Hypothalamus (tissue), 51 donors: ENCODE data around the gene MAGI2.

ENCODE experiments used
- DNase-seq, 51 donors: peaks; one replicate each; lab custom pipeline; 2025; lab: John Stamatoyannopoulos, UW

MAGI2 gene

GRCh38 chr7:79381921-79382320, 71.5 kb downstream of the MAGI2 start:
- no peak for DNase-seq

- no peak for DNase-seq
These were observed 76.4 kb downstream of the MAGI2 start for GRCh38 chr7:79377097-79377496.

- no peak for DNase-seq
These were observed 77.0 kb downstream of the MAGI2 start for GRCh38 chr7:79376299-79377025.

- no peak for DNase-seq
These were observed 92.3 kb downstream of the MAGI2 start for GRCh38 chr7:79361214-79361613.

DNA sequence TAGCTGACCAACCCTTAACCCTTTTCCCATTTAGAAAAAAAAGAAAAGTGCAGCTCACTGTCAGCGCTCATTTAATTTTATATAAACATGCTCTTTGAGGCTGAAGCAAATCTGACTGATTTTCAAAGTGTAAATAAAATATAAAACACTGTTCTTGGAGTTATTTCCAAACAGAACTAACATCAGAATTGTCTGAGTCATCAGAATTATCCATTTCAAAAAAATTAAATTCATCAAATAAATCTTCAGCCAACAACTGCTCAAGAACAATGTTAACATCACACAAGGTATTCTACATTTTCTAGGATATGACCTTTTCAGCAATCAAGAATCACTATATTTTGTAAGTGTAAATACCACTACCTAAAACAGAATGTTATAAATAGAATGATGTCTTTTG, 93.6 kb downstream of the MAGI2 start:
- no peak for DNase-seq

- no peak for DNase-seq
These were observed 96.4 kb downstream of the MAGI2 start for GRCh38 chr7:79357101-79357500.

DNA sequence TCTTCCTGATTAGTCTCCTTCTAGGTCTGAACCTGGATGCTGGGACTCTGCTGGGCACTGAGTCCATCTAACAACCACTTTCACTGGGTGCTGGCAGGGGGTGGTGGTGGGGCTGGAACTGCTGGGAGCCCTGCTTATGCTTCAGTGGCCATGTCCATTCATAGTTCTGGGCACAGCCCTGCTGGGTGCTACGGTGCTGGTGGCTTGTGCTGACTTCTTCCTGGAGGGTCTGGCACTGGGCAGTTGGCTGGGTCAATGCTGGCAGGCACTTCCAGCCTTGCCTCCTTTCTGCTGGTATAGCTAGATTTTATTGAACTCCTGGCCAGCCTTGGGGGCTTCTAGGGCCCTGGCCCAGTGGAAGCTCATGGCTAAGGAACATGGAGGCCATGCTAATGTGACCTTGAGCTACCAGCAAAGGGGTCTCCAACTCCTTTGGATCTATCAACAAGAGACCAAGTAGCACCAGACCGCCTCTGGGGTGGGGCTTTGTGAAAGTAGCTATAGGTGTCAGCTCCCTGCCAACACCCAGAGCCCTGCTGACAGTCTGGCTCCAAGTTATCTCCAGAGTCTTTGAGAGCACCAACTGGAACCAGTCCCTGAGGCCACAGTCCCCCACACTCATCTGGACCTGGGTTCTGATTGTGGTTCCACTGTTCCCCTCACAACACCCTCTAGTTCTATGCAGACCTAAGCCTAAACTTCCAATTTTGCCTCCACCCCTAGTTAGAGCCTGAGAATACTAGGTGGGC, 99.6 kb downstream of the MAGI2 start:
- DNase-seq = no peak

GRCh38 chr7:79352323-79352722, 101.1 kb downstream of the MAGI2 start:
- peak in 1 of 51 donors; percentile 1 for DNase-seq

DNA sequence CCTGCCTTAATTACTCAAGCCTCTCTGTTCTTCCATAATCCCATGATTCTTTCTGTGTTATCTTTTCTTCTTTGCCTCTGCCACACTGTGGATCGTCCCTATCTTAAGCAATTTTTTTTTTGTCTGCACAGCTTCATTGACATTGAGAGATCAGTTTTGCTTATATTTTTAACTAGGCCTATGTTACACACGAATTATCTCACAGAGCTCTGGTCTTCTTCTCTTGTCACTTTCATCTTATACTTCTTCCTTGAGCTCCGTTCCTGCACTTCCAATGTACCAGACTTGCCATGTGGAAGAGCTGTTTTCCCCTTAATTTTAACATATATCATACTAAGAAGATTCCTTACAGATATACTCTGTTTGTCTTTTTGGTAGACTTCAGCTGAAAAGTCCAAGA, 106.1 kb downstream of the MAGI2 start:
- no peak for DNase-seq

DNA sequence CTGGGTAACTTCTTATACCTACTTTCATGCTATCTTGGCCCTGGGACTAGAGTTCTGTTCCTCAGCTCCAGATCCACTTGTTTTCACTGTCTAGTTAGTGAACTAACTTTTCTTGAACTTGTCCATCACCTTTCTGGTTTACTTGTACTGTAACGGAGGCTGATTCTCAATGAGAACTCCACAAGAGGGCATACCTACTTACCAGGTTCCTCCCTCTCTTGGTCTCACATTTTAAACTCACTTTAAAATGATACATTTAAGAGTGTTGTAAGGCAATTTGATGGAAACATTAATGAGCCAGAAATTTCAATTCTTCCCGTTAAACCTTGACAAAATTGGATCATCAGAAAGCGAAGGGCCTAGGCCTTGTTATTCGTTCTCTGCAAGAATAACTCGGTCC, 111.6 kb downstream of the MAGI2 start:
- no peak for DNase-seq

DNA sequence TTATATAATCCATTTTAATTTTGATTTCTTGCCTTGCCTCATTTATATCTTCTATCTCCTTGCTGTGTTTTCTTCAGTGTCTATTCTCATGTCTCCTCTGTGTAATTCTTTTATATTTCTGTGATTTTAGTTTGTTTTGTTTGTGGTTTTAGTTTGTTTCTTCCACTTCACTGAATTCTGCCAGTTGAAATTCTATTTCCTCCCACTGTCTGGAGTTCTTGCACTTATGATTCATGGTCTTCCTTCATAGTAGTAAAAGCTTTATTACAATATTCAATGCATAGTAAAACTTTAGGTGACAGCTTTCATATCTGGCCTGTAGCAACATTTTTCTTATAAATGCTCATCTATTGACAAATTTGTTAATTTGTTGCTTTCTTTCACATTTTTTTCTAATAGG, 113.3 kb downstream of the MAGI2 start:
- DNase-seq = no peak

- no peak for DNase-seq
These were observed 114.1 kb downstream of the MAGI2 start for GRCh38 chr7:79339208-79339925.

DNA sequence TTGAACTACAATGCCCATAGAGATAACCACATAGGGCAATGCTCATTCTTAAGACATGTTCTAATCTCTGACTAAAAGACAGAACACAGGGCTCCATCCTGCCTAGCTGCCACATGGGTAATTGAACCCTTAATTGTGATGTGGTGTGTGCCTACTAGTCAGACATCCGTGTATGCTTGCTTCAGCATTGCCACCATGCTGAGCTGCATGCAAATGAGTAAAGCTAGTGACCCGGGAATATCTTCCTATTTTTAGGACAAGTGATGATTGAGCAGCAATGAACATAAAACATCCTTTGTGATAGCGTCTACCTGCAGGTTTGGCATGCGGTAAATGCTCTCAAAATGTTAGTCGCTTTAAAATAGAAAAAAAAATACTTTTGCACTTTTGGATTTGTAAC, 115.8 kb downstream of the MAGI2 start:
- peak in 8 of 51 donors; percentile 1 to 65 (median 15) for DNase-seq

DNA sequence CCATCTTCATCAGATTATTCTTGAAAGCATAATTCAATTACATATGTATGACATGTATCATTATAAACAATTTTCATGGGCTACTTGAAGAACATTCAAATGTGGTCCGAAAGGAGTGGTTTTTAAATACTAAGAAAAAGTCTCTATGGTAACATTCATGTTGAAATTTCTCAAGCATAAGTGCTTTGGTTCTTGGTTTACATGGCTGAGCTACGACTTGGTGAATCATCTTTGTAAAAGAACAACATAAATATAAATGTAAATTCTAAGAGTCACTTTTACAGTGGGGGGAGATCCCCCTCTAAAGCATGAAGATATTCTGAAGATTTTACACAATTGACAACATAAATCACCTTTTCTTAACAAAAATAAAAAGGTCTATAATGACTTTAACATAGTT, 118.6 kb downstream of the MAGI2 start:
- DNase-seq = no peak

GRCh38 chr7:79334334-79334733, 119.1 kb downstream of the MAGI2 start:
- DNase-seq = no peak

DNA sequence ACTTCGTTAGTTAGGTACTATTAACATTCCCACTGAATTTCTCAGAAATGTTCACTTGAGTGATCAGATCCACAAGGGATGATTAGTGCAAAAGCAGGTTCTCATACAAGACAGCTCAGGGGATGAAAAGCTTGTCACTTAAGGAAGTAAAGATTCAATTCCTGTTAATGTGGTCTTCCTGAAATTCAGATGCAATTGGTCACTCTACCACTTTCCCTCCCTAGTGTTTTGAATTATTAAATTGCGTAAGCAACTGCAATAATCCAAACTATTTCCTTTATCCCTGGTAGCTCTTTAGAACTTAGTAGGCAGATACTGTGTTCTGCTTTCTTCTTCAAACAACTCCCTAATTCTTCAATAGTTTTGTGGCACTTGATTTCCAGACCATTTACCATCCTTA, 121.4 kb downstream of the MAGI2 start:
- DNase-seq = no peak

DNA sequence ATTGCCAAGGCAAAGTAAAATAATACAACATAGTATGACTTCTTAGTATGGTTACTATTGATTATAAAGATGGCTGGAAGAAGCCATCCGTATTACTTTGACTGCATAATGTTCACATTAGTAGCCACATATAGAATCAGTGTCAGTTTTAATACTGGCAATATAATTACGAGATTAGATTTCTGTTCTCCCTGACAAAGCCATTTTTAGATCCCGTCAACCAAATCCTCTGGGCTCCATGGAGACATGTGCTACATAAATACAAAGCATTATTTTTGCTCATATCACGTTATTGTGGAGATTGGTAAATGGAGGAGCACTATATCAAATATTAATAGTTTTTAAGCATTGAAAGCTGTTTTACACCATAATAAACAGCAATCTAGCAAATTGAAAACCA, 124.0 kb downstream of the MAGI2 start:
- DNase-seq = no peak

DNA sequence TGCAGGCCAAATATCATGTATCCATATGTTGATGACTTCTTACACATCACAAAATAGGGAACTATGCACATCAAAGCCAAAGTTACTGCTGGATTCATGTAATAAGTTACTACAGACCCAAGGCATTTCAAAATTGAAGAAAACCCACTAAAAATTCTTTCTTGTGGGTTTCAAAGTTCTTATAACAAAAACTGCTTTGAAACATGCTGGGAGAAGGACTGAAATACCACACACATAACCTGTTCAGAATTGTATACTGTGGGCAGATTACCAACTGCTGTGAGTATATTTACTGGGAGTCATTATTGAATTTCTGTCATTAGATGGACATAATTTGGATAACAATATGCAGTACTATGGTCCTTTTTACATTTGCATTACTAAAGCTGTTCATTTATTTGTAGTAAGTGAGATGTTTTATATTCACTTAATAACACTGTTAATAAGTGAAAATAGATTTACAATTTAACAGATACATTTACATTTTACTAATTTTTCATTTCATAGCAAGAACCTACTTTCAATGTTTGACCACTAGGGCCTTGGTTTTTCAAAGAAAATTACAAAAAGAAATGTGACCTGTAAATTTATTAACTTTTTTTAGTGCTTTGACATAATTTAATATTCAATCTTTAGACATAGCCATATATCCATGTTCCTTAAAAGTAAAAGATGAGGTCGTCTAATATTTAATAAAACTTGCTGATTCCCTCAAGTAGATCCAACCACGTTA, 132.6 kb downstream of the MAGI2 start:
- no peak for DNase-seq

DNA sequence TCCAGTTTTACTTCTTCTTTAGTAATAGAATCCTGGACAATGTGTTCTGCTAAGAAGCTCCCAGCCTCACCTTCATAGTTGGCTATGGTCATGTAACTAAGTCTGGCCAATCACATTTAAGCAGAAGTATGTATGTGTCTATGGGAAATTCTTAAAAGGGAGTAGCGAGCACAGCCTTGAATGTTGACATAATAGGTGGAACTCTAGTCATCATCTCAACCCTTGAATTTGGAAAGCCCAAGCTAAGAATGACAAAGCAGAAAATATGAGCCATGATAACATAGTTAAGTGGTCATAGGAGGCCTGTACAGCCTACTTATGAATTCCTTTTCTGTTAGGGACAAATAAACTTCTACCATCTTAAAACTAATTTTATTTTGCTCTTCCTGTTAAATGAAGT, 134.1 kb downstream of the MAGI2 start:
- DNase-seq = no peak

- no peak for DNase-seq
These were observed 135.7 kb downstream of the MAGI2 start for GRCh38 chr7:79317728-79318127.

GRCh38 chr7:79312022-79312421, 141.4 kb downstream of the MAGI2 start:
- DNase-seq = no peak
